C4-2B (cell line): ENCODE results near the gene AFMID.

Experiments used
- H3K27ac ChIP-seq: fragments of 450-650 bp; 2 replicates; pipeline ENCODE4 v1.5.1; 2017
- ZFX ChIP-seq: fragments of 450-650 bp; IDR thresholded peaks from 2 replicates; pipeline ENCODE4 v1.6.1; 2017
- TF ChIP-seq, protein P1 (sequence below): fragments of 450-650 bp; conservative IDR thresholded peaks from 2 replicates; pipeline ENCODE4 v1.5.1; 2017; ENCODE audit warnings: mild to moderate bottlenecking

AFMID gene

DNA sequence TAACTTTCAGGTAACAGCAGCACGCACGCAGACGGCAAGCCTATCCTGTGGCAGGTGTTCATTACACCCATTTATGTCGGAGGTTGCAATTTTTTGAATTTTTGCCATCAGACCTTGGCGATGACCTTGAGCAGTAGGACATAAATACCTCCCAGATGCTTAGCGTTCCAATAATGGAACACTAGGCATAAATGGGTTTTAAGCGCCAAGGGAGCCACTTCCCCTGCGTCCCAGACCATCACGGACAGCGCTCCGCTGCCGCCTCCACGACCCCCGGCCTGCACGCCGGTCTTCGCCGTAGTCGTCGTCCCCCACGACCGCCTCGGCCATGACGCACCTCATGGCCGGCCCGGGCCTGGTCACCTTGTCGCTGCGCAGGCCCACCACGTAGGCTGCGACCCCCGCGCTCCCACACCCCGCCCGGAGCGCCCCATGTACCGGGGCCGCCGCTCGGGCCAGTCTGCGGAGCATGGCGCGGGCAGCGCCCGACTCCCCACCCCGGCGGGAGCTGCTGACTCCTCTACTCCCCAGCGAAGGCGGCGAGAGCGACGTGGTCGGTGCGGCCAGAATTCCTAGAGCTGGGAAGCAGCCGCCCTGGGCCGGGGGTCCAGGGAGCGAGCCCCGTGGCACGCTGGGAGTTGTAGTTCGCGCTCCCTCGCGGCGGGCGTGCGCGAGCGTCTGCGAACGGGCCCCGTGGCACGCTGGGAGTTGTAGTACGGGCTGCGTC, 66.9 kb downstream of the AFMID start:
- TF ChIP-seq ZFX, result peak; percentile 92; the same call in 1 of the 2 replicates
- TF ChIP-seq, protein P1, sequence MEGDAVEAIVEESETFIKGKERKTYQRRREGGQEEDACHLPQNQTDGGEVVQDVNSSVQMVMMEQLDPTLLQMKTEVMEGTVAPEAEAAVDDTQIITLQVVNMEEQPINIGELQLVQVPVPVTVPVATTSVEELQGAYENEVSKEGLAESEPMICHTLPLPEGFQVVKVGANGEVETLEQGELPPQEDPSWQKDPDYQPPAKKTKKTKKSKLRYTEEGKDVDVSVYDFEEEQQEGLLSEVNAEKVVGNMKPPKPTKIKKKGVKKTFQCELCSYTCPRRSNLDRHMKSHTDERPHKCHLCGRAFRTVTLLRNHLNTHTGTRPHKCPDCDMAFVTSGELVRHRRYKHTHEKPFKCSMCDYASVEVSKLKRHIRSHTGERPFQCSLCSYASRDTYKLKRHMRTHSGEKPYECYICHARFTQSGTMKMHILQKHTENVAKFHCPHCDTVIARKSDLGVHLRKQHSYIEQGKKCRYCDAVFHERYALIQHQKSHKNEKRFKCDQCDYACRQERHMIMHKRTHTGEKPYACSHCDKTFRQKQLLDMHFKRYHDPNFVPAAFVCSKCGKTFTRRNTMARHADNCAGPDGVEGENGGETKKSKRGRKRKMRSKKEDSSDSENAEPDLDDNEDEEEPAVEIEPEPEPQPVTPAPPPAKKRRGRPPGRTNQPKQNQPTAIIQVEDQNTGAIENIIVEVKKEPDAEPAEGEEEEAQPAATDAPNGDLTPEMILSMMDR, result no peak
- H3K27ac ChIP-seq, result peak overlapping the region; percentile 92

- no peak for TF ChIP-seq ZFX
- no peak overlapping the region for H3K27ac ChIP-seq
Measured at GRCh38 chr17:78255029-78255656, 68.0 kb downstream of the AFMID start.

- H3K27ac ChIP-seq, result no peak overlapping the region
- TF ChIP-seq ZFX, result no peak
- TF ChIP-seq, protein P1, result no peak
Measured at GRCh38 chr17:78255953-78256706, 69.0 kb downstream of the AFMID start.

DNA sequence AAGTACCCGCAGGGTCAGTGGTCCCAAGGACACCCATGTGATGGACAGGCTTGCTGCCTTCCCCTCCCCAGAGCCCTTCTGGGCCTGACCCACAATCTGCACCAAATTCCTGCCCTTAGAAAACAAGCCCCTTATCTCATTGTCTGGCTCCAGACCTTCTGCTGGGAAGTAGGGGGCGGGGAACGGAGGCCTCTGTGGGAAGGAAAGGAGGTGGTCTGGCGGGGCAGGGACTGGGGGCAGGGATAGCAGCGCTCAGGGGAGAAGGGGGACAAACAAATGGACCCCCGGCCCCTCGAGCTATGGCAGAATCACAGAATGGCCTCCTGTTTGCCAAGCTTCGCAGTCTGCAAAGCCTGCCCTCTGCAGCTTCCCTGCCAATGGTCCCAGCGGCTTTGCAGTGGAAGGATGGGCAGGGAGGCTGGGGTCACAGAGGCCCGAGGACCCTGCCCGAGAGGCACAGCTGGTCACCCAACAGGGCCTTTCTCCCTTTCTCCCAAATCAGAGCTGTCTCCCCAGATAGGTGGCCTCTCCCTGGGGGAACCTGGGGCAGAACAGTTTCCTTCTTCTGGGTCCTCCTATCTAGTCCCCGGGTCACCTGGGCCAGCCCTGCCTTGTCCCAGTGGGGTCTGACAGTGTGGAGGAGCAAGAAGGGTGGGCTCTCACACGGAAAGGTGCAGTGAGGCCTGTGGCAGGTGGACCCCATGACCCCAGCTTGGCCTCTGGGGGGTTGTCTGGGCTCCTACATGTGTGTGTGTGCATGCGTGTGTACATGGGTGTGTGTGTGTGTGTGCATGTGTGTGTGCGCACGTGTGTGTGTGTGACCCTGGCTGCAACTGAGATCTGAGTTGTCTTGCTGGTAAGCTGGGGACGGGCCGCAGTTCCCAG, 69.8 kb downstream of the AFMID start:
- no peak overlapping the region for H3K27ac ChIP-seq
- TF ChIP-seq, protein P1, result no peak
